Measurements from ENCODE around the gene KCNN4. TPM values are rescaled to one million over a fixed set of nuclear protein-coding genes. Genes with fewer than 3 reads are reported as not detected.

KCNN4 gene
- total and polyA plus RNA-seq, 10 of the 15 experiments (the other 5 are each of a cell fraction or from before 2014, with no cell fraction given): 1.4 to 112 (median 77.9) TPM

- TF ChIP-seq PKNOX1 (IDR thresholded peaks at IDR 0.05) (peak; percentile 86), KAT2A (conservative IDR thresholded peaks at IDR 0.05; ENCODE audit: control insufficient read depth, low read depth, low read length) (no peak), ELK1 (IDR thresholded peaks at IDR 0.05; ENCODE audit: low read depth, low read length) (0 out of 2 replicates have a peak, but pooled peaks have one; percentile 56), TCF7 (IDR thresholded peaks at IDR 0.05; ENCODE audit: borderline replicate concordance) (no peak), WRNIP1 (IDR thresholded peaks at IDR 0.05; ENCODE audit: borderline replicate concordance, low read depth, low read length) (no peak), FOXM1 (IDR thresholded peaks at IDR 0.05; ENCODE audit: low read depth, low read length) (no peak; the same call in 1 of the 2 replicates), BCL11A (IDR thresholded peaks at IDR 0.05; ENCODE audit: low read depth, low read length) (no peak), SUPT20H (IDR thresholded peaks at IDR 0.05; ENCODE audit: borderline replicate concordance, control insufficient read depth, low read depth, low read length) (no peak), ZNF384 (IDR thresholded peaks at IDR 0.05; ENCODE audit: borderline replicate concordance, low read depth, low read length) (no peak), SKIL (IDR thresholded peaks at IDR 0.05; ENCODE audit: low read depth, poor library complexity, severe bottlenecking) (peak; percentile 28), IKZF2 (IDR thresholded peaks at IDR 0.05) (0 out of 4 replicates have a peak, but pooled peaks of 1 of the 2 experiments have one; percentile 56), TARDBP (IDR thresholded peaks at IDR 0.05; ENCODE audit: borderline replicate concordance) (no peak), NRF1 (conservative IDR thresholded peaks at IDR 0.05; ENCODE audit: low read depth, low read length) (no peak), SMC3 (IDR thresholded peaks at IDR 0.05; ENCODE audit: borderline replicate concordance, low read length) (no peak), POLR2A (IDR thresholded peaks at IDR 0.05; ENCODE audit: low read depth, low read length) (no peak), HCFC1 (IDR thresholded peaks at IDR 0.05; ENCODE audit: low read length) (no peak; the same call in 1 of the 2 replicates), ASH2L (IDR thresholded peaks at IDR 0.05; ENCODE audit: borderline replicate concordance, low read depth) (no peak), IRF3 (IDR thresholded peaks at IDR 0.05) (no peak), RUNX3 (IDR thresholded peaks at IDR 0.05; ENCODE audit: low read length) (no peak), KDM1A (IDR thresholded peaks at IDR 0.05; ENCODE audit: borderline replicate concordance) (no peak)
These were observed 26.6 kb downstream of the KCNN4 start (continued) for GRCh38 chr19:43754253-43754502.
